GM12873 (cell line): Measurements from ENCODE around the gene SURF4.

ENCODE experiments used
- TF ChIP-seq, protein P1 (sequence below): IDR thresholded peaks from 2 replicates; pipeline ENCODE4 v1.5.1; 2012; ENCODE audit warnings: low read depth, mild to moderate bottlenecking, moderate library complexity, low read length, control low read depth; ENCODE audit not compliant: insufficient read depth; ENCODE audit errors: missing control alignments

The SURF4 gene

DNA sequence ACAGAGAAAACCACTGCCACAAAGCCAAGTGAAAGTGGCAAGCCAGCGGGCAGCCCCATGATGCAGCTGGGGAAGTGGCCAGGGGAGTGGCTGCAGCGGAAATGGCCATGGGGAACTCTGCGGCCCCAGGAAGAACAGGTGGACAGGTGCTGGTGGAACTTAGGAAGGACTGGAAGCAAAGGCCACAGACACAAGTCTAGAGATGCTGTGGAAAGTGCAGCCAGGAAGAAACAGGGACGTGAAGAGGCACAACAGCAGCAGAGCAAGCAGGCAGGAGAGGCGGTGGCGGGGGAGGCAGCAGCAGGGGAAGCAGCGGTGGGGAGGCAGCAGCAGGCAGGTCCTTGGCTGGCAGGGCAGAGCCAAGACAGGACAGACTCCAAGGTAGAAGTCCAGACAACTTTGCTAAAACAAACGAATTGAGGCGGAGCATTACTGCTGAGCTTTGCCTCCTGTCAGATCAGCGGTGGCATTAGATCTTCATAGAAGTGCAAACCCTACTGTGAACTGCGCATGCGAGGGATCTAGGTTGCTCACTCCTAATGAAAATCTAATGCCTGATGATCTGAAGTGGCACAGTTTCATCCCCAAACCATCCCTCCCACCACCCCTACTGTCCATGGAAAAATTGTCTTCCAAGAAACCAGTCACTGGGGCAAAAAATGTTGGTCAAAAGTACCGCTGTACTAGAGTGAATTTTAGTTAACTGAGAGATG lies 51.7 kb downstream of the SURF4 start:
- TF ChIP-seq, protein P1, sequence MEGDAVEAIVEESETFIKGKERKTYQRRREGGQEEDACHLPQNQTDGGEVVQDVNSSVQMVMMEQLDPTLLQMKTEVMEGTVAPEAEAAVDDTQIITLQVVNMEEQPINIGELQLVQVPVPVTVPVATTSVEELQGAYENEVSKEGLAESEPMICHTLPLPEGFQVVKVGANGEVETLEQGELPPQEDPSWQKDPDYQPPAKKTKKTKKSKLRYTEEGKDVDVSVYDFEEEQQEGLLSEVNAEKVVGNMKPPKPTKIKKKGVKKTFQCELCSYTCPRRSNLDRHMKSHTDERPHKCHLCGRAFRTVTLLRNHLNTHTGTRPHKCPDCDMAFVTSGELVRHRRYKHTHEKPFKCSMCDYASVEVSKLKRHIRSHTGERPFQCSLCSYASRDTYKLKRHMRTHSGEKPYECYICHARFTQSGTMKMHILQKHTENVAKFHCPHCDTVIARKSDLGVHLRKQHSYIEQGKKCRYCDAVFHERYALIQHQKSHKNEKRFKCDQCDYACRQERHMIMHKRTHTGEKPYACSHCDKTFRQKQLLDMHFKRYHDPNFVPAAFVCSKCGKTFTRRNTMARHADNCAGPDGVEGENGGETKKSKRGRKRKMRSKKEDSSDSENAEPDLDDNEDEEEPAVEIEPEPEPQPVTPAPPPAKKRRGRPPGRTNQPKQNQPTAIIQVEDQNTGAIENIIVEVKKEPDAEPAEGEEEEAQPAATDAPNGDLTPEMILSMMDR, result no peak

DNA sequence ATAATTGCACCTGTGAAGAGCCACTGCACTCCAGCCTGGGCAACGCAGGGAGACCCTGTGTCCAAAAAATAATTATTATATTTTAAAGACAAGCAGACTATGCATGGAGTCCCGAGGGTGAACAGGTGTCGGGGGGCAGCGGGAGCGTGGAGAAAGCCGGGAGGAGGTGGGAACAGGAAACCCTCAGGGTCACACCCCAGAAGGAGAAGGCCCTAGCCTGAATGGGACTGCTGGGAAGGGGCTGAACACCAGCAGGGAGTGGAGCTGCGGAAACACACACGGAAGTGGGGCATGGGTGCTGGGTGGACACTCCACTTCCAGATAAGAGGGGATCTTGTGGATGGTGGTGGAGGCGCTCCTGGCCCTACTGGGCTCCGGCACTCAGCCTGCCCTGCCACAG lies 52.6 kb downstream of the SURF4 start:
- TF ChIP-seq, protein P1, result no peak

DNA sequence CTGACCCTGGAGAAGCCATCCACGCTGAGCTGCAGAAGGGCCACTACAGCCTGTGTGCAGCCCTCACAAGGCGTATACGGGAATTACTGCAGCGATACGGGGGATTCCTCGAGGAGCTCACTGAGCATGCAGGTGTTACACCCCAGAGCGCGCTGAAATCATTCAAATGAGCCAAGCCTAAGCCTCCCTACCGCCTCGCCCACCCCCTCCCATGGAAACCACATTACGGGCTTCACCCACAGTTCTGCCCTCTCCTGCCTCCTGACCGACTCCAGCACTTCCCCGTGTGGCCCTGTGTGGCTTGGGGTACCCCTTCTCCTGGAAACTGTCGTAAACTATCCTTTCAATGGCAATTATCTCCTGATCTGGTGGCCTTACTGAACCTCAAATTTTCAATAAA lies 53.2 kb downstream of the SURF4 start:
- TF ChIP-seq, protein P1, result no peak

DNA sequence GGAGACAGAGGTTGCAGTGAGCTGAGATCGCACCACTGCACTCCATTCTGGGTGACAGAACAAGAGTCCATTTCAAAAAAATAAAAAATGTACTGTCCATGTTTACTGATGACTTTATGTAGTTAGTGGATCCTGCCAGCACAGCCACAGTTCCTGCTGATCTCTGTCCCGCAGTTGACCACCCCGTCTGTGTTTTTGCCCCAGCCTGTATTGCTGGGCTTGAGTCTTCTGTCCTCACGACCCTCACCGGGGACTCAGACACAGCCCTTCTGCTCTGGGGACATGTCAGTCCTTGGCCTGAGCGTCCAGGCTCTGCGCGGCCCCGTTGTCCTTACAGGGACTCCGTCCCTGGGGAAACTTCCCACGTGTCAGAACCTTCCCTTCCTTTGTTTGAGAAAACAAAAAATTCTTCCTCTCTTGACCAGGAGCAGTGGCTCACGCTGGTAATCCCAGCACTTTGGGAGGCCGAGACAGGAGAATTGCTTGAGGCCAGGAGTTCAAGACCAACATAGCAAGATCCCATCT lies 54.4 kb downstream of the SURF4 start:
- TF ChIP-seq, protein P1, result no peak

DNA sequence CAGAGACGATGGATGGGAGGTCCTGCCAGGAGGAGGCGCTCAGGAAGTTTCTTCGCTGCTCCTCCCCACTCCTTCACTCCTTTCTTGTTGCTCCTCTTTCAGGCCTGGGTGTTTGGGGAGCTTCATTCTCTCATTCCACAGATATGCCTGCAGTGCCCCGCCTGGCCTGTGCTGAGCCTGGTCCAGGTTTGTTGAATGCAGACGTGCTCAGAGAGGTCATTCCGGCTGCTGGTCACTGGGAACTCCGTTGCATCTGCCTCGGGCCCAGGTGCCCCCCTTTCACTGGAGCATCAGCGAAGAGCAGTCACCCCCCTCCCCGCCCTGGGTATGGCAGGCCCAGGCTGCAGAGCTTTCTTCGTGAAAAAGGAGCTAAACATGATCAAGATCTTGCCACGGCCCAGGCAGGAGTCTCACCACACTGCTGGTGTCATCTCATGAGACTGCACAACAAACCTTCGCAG lies 55.4 kb downstream of the SURF4 start:
- TF ChIP-seq, protein P1, result no peak

DNA sequence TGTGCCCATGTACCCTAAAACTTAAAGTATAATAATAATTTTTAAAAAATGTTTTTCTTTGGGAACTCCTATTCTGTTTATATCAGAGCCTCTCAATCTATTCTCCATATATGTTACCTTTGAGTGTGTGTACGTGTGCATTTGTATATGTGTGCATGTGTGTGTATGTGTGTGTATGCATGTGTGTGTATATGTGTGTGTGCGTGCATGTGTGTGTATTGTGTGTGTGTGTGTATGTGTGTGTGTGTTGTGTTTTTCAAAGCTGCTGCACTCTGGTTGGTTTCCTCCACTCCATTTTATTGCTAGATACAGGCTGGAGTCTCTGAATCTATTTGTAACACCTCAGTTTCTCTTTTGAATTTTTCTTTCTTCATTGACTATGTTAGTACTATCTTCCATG lies 59.9 kb downstream of the SURF4 start:
- TF ChIP-seq, protein P1, result no peak
